GF-D8 (cell line): ENCODE measurements around the gene WDR73.
"Not testable (repeated sequence)": the region's sequence is repeated elsewhere in the genome, so short reads cannot be mapped to it uniquely, and the experiment has no call there.

Experiments
- DNase-seq: peaks from one replicate; lab custom pipeline; 2025; lab: John Stamatoyannopoulos, UW

The WDR73 gene

DNA sequence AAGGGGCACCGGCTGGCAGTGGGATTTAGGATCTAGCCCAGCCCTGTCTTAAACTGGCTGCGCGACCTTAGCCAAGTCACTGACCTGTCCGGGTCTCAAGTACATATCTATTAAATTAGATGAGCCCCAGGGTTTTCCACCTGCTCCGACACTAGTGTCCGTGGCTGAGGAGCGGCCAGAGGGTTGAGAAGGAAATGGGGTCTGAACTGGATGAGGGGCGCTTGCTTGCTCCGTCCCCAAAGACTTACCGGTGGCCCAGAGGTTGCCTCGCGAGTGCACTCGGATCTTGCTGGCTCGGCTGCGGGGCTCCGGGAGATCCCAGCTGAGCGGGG, 3.6 kb upstream of the WDR73 start:
- no peak for DNase-seq

DNA sequence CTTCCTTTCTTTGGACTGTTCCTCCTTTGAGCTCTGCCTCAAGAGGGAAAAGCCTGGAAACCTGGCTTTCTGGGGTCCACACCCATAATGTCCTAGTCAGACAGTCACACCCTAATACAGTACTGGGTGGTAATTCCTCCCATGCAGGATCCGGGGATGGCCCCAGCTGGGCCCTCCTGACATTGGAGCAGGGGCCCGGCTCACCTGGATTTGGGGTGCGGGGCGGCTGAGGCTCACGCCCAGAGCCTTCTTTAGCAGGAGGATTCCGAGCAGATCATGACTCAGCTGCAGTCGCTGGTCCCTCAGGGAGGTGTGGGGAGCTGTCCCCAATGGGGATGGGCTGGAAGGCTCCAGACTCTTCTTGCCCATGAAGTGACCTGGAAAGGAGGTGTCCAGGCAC, 2.9 kb upstream of the WDR73 start:
- no peak for DNase-seq

DNA sequence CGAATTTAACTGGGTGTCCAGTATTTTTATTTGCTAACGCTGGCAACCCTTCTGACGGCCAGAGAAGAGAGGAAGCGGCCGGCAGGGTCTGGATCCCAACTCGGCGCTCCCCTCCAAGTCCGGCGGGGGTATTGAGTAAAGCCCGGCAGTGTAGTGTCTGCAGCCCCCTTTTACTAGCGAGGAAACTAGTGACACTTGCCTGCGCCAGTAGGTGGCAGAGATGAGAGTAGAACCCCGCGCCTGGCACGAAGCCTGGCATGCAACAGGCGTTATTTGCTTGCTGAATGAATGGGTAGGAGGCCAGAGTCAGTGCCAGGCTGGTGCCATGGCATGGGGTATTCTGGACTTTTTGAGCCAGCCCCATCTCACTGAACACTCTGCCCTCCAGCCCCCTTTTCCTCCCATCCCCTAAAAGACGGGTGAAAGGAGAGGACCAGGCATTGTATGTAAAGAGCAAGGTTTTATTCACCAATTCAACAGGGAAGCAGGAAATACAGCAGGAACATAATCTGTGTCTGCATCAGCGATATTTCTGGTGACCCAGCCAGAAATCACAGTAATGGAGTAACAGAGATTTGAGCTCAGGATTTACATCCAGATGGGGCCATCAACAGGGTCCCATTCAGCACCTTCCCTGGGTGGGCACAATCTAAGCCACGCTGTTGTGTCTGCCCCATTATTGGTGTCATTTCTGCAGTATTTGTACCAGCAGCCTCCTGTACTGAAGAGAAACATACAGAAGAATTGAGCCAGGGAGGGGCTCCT, 788 bp upstream of the WDR73 start:
- peak; percentile 74 for DNase-seq

DNA sequence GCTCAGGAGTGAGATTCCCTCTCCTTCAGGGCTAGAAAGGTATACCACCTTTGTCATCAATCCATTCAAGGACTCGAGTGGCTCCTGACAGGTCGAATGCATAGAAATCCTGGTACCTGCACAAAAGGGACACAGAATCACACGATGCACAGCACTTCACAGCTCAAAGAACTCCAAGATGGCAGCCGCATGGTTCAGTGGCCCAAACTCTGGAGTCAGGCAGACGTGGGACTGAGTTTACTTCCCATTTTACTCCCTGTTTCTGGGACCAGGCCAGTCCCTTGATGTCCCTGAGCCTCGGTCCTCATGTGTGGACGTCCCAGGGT, 536 bp downstream of the WDR73 start:
- DNase-seq, result no peak

DNA sequence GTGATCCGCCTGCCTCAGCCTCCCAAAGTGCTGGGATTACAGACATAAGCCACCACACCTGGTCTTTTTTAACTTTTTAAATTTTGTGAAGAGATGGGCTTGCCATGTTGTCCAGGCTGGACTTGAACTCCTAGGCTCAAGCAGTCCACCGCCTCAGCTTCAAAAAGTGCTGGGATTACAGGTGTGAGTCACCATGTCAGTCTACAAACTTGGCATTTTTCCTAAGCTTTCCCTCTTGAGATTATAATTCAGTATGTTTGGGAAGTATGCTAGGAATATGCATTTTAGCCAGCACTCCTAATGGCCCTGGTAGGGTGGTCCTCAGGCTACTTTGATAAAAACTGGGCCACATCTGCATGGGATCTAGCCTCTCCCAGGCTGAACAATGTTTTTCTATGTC, 4.4 kb downstream of the WDR73 start:
- no peak for DNase-seq

DNA sequence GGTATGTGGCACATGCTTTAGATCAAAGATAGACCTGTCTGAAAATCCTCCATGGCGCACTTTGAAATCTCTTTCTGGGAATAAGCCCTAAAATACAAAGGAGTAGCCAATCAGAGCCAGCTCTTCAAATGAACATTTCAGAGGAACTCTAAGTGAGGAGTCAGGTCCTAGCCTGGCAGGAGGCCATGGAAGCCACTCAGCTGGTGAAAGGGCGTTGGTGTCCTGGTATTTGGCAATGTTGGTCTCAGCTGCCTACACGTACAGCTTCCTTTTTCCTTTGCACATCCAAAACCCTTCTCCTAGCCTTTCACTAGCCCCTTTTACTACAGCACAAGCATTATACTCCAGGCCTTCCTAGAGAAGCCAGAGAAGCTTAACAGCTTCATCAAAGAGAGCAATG, 5.5 kb downstream of the WDR73 start:
- DNase-seq, result no peak

DNA sequence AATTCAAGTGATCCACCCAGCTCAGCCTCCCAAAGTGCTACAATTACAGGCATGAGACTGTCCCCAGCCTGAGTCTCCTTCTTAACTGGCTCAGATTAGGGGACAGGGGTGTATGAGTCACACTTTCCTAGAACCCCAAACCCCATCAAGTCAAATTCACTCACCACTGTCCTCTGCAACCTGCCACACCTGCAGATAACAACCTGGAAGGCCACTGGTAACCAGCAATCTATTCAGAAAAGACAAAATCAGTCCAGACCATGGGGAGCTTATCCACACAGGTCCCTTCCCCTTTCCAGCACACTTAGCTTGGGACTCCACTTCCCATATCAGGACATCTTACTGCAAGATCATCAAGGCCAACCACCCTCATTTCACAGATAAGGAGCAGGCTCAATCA, 6.4 kb downstream of the WDR73 start:
- no peak for DNase-seq

DNA sequence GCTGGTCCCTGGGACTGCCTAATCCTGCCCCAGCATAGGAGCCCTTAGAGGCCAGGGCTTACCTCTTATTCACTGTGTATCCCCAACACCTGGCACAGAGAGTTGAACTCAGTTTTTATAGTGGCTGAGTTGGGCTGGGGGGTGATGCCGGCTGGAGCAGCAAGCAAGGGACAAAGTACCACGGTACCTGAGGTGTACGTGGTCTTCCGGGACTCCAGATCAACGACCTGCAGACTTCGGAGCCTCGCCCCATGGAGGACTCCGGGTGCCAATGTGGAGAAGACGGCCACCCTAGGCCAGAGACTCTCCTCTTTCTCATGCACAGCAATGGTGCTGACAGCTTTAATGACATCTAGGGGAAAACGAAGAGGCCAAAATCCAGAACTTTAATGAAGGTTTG, 8.1 kb downstream of the WDR73 start:
- no peak for DNase-seq

DNA sequence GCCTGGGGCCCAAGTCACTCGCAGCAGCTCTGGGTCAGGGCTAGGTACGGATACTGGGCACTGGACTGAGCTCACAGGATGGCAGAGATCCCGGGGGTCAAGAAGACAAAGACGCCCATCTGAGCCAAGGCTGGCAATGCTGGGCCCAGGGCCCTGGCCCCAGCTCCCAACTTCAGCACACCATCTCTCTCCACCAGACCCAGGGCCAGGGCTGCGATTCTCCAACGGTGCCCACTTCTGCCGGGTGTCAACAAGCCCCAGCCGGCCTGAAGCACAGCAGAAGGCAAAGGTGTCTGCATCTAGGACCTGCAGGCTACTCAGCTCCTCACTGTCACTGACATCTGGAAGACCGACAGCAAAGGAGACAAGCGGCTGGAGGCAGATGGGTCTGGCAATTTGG, 8.6 kb downstream of the WDR73 start:
- DNase-seq, result no peak

DNA sequence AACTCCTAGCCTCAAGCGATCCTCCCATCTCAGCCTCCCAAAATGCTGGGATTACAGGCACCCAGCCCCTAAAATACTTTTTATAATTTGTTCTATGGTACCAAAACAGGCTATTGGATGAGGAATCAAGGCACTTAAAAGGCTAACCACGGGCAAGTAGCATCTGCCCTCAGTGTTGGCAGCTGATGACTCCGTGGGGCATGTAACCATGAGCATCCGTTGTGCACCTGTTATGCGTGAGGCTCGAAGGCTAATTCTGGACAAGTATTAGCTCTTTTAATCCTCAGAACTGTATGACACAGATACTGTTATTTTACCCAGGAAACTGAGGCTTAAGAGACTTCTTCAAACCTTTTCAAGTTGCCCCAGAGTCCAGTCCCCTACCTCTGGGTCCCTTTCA, 10.2 kb downstream of the WDR73 start:
- DNase-seq, result no peak

DNA sequence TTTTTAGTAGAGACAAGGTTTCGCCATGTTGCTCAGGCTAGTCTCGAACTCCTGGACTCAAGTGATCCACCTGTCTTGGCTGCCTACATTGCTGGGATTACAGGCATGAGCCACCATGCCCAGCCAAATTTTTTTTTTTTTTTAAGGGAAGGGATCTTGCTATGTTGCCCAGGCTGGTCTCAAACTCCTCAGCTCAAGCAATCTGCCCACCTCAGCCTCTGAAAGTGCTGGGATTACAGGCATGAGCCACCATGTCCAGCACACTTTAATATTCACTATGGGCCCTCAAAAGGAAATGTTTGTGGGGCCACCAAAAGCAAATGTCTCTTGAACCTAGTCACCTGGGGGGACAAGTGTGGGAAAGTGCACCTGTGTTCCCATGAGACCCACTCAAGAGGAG, 11.4 kb downstream of the WDR73 start:
- not testable (repeated sequence) for DNase-seq

DNA sequence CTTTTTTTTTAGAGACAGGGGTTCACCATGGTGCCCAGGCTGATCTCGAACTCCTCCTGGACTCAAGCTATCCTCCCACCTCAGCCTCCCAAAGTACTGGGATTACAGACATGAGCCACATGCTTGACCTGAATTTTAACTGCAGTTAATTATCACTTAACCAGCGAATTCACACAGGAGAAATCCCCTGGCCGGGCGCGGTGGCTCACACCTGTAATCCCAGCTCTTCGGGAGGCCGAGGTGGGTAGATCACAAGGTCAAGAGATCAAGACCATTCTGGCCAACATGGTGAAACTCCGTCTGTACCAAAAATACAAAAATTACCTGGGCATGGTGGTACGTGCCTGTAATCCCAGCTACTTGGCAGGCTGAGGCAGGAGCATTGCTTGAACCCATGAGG, 12.2 kb downstream of the WDR73 start:
- not testable (repeated sequence) for DNase-seq

DNA sequence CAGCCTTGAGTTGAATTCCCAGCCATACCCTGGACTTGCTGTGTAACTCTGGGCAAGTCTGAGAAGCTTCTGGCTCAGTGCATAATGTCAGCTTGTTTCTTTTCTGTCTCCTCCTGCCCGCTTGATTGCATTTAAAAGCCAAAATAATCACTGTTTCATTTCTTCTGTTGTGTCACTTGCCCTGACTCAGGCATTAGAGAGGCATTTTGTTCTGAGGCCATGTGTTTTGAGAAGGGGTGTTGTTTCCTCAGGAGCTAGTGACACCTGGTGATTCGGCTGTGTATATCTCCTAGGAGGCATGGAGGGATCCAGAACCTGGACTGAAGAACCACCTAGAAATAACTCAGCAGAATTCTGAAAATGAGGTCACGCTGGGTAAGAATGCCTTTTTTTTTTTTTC, 16.0 kb downstream of the WDR73 start:
- no peak for DNase-seq

DNA sequence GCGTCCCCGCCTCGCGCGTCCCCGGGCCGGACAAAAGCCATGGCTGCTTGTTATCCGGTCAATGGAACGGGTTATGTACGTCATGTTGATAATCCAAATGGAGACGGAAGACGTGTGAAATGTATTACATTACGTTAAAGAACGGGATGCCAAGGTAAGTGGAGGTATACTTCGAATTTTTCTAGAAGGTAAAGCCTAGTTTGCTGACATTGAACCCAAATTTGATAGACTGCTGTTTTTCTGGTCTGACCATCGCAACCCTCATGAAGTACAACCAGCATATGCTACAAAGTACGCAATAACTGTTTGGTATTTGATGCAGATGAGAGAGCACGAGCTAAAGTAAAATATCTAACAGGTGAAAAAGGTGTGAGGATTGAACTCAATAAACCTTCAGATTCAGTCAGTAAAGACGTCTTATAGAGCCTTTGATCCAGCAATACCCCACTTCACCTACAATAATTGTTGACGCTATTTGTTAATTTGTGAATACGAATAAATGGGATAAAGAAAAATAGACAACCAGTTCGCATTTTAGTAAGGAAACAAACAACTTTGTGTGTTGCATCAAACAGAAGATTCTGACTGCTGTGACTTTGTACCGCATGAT, 19.8 kb downstream of the WDR73 start:
- DNase-seq, result no peak

DNA sequence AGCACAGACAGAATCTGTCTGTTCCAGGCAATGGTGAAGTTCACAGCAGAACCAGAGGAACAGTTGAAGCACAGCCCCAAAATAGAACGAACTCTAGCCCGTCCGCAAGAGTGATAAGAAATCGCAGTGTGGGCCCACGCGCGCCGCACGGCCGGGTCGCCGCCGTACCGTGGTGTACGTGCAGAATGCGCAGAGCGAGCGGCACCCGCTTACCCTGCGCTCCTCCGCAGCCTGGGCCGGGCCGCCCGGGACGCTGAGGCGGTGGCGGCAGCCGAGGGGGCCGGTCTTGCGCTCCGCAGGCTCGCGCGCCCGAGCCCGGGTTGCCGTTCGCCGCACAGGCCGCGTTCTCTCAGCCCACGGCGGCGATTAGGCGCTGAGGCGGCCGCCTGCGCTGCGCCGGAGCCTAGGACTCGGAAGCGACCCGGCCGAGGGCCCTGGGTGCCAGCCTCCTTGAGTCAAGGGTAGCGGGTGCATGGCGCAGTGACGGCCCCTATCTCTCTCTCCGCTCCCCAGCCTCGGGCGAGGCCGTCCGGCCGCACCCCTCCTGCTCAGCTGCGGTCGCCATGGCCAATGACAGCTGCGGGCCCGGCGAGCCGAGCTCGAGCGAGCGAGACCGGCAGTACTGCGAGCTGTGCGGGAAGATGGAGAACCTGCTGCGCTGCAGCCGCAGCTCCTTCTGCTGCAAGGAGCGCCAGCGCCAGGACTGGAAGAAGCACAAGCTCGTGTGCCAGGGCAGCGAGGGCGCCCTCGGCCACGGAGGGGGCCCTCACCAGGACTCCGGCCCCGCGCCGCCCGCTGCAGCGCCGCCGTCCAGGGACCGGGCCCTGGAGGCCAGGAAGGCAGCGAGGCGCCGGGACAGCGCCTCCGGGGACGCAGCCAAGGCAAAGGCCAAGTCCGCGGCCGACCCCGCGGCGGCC, 20.5 kb downstream of the WDR73 start:
- DNase-seq, result peak; percentile 47

DNA sequence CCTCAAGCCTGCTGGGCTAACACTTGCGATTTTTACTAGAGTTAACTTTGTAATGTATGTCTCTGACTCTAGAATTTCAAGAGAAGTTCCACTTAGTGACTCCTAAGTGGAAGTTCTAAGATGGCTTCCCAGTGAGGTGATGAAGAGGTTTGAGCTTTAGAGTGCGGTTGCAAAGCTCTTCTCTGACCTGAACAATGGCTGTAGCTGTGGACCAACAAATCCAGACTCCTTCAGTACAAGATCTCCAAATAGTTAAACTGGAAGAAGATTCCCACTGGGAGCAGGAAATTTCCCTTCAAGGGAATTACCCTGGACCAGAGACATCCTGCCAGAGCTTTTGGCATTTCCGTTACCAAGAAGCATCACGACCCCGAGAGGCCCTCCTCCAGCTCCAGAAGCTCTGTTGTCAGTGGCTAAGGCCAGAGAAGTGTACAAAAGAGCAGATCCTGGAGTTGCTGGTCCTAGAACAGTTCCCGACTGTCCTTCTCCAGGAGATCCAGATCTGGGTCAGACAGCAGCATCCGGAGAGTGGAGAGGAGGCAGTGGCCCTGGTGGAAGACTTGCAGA, 22.3 kb downstream of the WDR73 start:
- no peak for DNase-seq

DNA sequence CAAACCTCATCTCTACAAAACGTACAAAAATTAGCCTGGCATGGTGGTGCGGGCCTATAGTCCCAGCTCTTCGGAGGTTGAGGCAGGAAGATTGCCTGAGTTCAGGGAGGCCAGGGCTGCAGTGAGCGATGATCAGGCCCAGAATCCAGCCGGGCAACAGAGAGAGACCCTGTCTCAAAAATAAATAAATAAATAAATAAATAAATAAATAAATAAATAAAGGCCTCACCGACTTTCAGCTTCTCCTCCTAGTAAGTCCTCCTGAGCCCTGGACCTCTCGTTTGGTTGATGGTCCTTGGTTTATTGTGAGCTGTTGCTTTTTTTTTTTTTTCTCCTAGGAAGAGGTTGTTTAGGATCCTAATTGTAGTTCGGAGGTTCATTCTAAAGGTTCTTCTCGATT, 25.1 kb downstream of the WDR73 start:
- no peak for DNase-seq

DNA sequence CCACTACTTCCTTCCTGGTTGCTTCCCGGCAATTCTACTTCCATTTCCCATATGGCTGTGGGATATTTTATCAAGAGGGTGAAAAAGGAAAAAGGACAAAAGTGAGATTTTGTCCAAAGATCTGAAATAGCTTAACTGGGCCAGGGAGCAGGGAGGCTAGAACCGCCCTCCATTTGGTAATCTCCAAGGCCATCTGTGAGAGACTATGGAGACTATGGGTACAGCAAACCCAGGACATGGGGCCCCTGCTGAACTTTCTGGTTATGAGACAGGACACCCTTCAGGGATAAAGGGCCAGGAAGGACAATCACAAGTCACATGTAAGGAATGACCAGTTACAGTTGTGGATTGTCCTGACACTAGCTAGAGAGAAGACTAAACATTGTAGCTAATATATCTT, 29.0 kb downstream of the WDR73 start:
- DNase-seq, result no peak

DNA sequence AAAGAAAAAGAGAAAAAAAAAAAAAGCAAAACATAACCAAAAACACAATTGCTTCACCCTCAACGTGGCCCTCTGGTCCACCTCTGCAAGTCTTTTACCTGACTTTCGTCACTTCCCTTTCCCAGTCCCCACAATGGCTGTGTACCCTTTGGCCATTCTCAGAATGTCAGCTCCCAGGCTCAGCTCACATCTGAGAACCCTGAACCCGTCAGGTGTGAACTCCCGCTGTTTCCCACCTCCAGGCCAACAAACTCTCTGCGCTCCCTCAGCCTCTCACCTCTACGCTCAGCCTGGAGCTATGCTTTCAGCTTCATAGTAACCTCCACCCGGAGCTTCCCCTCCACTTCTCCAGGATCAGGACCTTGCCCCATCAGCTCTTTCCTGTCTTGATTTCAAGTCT, 29.7 kb downstream of the WDR73 start:
- no peak for DNase-seq

DNA sequence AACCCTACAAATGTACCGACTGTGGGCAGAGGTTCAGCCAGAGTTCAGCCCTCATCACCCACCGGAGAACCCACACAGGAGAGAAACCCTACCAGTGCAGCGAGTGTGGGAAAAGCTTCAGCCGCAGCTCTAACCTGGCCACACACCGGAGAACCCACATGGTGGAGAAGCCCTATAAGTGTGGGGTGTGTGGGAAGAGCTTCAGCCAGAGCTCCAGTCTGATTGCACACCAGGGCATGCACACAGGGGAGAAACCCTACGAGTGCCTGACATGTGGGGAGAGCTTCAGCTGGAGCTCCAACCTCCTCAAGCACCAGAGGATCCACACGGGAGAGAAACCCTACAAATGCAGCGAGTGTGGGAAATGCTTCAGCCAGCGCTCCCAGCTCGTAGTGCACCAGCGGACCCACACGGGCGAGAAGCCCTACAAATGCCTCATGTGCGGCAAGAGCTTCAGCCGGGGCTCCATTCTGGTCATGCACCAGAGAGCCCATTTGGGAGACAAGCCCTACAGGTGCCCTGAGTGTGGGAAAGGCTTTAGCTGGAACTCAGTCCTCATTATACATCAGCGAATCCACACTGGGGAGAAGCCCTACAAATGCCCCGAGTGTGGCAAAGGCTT, 32.6 kb downstream of the WDR73 start:
- no peak for DNase-seq

DNA sequence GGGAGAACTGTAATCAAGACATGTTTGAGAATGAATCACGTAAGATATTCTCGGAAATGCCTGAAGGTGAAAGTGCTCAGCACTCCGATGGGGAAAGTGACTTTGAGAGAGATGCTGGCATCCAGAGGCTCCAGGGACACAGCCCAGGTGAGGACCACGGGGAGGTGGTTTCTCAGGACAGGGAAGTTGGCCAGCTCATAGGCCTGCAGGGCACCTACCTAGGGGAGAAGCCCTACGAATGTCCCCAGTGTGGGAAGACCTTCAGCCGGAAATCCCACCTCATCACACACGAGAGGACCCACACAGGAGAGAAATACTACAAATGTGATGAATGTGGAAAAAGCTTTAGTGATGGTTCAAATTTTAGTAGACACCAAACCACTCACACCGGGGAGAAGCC, 33.5 kb downstream of the WDR73 start:
- DNase-seq, result no peak

DNA sequence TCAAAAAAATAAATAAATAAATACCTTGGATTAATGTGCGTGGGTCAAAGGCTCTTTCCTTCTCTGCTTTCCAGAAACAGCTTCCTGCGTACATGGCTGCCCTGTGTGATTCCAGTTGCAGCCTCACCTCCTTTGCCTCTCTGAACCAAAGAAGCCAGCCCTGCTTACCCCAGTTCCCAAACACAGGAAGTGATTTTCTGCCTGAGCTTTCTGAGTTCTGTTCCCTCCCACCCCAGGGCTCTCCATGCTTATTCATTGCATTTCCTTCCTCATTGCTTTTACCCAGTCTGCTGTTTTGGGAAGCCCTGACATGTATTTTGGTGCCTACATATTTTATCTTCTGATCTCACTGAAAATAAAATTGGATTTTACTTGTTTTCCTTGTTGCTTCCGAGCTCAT, 37.8 kb downstream of the WDR73 start:
- peak; percentile 8 for DNase-seq

DNA sequence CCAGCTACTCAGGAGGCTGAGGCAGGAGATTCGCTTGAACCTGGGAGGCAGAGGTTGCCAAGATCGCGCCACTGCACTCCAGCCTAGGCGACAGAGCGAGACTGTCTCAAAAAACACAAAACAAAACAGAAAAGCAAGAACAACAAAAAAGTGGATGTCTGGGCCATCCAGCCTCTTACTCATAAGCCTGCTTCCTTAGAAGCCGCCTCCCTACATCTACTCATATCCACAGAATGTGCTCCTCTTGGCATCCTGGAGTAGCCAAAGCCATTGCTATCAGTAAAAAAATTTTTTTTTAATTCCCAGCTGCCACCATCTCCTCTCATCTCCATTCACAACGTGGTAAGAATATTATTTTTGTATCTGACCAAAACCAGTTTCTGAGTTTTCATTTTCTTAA, 42.5 kb downstream of the WDR73 start:
- DNase-seq, result no peak
